Measurements from ENCODE around the gene PCSK6.
"Not testable (repeated sequence)": the region's sequence is repeated elsewhere in the genome, so short reads cannot be mapped to it uniquely, and the experiment has no call there.

PCSK6 gene

DNA sequence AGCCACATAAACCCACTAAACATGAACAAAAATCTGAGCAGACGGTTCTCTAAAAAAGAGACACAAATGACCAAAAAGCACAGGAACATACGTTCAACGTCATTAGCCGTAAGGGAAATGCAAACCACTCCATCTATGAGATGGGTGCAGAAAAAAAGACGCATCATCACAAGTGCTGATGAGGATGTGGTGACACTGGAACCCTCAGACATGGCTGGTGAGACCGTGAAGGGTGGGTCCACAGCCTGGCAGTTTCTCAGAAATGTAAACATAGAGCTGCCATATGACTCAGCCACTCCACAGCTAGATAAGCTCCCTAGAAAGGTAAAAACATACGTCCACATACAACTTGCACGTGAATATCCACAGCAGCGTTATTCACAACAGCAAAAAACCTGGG lies 23.3 kb downstream of the PCSK6 start:
- no peak for DNase-seq (ENCODE audit: low read depth, low spot score)
- H3K27ac ChIP-seq: no peak overlapping the region

DNA sequence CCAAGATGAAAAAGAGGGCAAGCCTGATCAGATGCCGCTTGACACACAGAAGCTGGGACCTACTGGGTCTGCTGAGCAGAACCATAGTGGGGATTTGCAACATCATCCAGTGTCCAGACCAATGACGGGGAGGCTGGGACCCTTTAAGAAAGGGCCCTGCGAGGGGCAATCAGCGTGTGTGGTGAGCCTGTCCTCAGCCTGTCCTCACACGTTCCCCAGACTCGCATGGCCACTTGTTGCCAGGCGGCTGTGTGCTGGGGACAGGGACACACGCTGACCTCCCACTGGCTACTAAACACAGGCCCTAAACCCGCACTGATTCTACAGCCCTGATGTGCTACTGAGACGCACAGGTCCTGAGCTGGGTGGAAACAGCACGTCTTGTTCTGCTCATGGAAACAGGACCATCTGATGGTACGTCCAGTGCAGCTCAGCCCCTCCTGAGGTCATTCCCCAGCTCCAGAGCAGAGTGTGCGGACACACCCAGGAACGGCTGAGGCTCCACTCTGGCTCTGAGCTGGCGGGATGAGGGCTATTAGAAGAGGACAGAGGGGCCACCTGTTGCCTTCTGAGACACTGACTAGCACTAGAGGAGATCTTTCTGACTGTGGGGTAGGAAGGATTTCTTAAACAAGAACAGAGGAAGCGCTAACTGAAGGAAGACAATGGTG lies 24.4 kb downstream of the PCSK6 start:
- DNase-seq (ENCODE audit: low read depth, low spot score): no peak
- no peak overlapping the region for H3K27ac ChIP-seq

DNA sequence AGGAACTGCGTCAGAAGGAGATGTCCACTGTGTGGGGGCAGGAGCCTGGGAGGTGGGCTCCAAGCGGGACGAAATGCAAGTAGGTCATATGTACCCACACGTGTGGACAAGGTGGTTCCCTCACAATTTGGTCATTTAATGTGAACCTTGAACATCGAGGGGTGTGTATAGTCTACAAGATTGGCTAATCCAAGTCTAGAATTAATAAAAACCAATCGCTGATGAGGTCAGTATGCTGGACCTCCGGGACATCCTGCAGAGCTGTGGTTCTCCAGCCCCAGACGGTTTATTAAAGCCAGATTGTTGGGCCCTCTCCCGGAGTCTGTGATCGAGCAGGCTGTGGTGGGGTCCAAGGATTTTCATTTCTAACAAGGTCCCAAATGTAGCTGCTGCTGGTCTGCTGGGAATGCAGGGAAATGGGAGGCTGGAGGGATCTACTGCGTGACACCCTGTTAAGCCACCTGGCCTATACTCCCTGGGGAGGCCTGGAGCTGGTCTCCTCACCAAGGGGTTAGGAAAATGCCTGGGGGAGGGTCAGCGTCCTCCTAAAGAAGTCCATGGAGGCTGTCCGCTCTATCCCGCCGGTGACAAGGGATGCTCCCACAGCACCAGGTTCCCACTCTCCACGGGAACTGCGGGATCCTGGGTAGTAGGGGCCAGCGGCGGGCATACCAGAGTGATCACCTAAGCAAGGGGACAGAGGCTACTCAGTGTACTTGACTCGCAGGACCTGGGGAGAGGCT lies 25.1 kb downstream of the PCSK6 start:
- no peak for DNase-seq (ENCODE audit: low read depth, low spot score)
- H3K27ac ChIP-seq: no peak overlapping the region

DNA sequence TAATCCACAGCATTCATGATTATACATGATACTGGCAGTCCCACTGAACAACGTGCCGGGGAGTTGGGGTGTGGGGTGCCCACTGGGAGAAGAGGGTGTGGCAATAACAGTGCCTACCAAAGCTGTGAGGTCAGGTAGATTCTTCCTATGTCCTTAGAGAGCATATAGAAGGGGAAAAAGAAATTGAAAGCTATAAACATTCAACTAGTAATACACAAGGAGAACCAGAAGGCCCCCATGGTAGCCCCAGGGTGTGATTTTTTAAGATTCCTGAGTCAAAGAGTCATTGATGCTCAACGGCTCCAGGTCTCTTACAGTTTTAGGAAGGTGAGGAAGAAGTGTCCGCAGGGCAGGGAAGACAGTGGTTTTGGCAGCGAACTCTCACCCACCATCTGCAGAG lies 25.8 kb downstream of the PCSK6 start:
- H3K27ac ChIP-seq; DNase-seq (ENCODE audit: low read depth, low spot score): not testable (repeated sequence)

DNA sequence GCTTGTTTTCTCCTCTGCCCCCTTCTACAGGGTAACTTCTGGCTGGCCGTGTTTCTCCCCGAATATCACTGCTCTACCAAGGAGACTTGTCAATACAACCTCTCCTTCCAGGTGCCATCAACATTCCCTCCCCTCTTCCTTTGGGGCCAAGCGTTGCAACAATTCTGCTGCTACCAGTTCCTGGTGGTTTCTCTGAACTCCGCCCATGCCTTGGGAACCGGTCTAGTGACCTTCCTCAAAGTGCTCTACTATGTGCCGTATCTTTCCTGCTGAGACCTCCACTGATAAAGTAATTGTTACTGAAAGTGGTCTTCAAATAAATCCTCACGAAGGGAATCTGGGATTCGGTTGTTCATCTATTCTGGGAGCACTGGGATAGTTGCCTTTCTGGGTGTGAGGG lies 26.2 kb downstream of the PCSK6 start:
- no peak for DNase-seq (ENCODE audit: low read depth, low spot score)
- no peak overlapping the region for H3K27ac ChIP-seq

DNA sequence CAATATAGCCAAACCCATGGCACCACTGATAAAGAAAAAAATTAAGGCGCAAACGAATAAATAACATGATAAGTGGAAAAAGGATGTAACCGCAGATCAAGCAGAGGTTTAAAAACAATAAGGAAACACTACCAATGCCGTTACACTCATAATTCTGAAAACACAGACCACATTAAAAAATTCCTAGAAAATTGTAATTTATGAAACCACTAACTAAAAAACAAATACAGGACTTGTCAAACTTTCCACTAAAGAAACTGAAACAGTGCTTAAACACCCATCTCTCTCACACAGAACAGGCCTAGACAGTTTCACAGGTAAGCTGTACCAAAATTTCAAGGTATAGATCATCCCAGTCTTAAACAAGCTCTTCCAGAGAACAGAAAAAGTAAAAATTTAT lies 28.4 kb downstream of the PCSK6 start:
- DNase-seq (ENCODE audit: low read depth, low spot score): no peak

DNA sequence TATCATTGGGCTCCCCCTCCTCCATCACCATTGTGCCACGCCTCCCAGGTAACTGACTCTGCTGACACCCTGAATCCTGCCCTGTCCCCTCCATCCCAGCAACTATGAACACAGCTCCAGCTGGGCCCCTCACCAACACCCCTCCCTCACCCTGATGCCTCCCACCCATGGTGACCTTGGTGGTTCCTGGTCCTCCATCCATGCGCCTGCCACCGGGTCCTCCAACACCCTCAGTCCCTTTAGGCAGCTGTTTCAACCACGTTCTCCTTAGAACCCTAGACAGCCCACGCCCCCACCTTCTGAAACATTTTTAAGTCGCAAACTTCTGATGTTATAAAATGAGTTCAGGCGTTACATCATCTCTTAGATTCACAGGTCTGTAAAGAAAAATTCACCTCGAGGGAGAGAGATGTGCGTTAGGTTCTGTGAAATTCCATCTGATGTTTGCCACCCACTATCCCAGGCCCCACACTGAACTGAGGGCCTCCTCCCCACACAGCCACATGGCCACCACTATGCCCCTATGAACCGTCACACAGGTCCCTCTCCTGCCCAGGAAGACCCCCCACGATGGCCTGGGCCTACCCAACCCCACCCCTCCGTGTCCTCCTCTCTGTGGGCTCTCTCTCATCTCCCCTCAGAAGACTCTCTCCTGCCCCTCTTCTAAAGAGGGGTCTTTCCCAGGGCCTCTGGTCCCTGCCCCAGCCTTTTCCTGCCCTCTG lies 29.8 kb downstream of the PCSK6 start:
- no peak overlapping the region for H3K27ac ChIP-seq
- no peak for DNase-seq (ENCODE audit: low read depth, low spot score)

More for the DNA sequence above, 28.4 kb downstream of the PCSK6 start:
- no peak overlapping the region for H3K27ac ChIP-seq

DNA sequence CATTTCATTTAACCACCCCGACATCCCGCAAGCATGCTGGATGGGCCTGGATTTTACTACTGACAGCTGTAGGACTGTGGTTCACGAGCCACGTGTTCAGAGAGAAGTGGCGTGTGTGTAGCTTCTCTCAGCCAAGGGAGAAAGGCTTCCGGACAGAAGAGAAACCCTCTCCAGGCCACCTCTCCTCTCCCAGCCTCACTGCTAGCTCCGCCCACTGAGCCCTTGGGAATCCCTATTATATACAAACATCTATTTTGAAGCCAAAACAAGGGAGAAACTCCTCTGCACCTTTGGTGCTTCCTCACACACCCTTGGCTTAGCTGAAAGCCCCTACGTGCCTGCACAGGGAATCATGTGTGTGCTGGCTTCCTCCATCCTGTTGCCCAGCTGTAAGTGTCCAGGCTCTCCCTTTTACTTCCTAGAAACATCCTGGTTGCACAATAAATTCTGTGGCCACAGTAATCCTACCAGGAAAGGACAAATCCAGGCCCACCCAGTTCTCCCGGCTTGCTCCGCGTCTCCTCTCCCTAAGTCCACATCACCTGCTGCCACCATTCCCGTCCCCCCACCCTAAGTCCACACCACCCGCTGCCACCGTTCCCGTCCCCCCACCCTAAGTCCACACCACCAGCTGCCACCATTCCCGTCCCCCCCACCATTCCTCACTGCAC lies 30.5 kb downstream of the PCSK6 start:
- no peak for DNase-seq (ENCODE audit: low read depth, low spot score)
- H3K27ac ChIP-seq: no peak overlapping the region

DNA sequence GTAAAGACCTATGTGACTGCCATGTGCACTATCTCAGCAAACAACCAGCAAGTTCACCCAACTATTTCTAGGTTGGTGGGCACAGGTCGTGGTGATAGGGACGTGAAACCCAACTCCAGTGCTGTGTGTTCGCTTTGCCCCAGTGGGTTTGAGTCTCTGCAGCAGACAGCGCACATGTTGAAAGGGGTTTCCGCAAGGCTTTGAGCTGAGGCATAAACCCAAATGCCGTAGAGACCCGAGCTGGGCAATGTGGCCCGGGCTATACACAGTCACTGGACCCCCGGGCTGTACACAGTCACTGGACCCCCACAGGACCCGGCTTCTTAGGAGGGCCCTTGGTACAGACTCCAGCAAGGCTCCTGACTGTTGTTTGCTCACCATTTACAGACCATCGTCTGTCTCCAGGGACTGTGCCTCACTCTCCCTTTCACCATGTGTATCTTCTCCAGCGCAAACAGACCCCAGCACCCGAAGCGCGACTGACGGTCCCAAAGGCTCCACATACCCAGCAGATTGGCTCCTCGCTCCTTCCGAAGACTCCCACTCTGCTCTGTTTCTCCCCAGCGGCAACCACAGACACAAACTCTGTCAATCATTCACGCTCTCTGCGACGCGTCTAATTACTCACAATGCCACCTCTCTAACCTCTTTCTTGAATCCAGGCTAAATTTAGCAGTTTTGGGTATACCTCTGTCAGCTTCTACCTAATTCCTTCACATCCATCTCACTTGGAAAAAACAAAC lies 31.2 kb downstream of the PCSK6 start:
- no peak for DNase-seq (ENCODE audit: low read depth, low spot score)
- H3K27ac ChIP-seq: no peak overlapping the region

DNA sequence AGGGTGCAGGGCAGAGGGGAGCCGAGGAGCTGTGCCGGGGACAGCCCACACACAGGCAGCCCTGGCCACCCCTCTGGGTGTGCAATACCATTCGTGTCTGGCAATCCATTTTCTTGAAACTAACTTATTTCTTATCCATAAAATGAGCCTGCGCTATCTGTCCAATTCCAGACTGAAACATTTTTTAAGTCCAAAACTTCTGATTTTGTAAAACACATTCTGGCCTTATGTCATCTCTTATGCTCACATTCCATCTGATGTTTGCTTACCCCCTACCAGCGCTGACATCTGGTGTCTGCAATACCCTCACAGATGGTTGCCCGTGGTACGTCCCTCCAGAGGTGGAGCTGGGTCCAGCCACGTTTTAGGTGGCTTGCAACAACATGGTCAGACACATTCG lies 31.8 kb downstream of the PCSK6 start:
- no peak overlapping the region for H3K27ac ChIP-seq
- no peak for DNase-seq (ENCODE audit: low read depth, low spot score)

DNA sequence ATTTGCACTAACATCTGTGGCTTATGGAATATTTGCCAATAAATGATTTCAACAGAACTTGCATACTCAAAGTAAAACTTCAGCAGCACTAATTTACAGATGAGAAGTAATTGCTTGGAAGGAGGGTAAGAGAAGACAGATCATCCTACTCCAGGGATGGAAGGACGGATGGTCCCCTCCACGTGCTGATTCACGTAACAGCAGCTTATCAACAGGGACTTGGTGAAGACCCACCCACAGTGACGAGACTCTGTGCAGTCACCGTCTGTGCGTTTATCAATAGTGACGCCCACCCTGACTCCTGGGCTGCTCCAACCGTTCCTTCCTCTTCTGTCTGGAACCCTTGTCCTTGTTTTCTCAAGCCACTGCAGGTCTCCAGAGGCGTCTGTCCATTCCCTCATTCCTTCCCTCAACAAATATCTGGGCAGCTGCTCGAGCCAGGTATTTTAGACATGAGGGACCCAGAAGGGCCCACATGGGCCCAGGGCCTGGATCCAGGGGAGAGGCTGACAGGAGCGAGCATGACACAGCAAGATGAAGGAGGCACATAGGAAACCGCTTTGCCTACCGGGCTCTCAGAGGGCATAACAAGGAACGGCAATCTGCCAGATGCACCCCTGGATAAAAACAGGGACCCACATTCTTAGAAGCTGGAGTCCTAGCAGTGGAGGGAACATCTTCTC lies 33.3 kb downstream of the PCSK6 start:
- no peak for DNase-seq (ENCODE audit: low read depth, low spot score)
- H3K27ac ChIP-seq: no peak overlapping the region

DNA sequence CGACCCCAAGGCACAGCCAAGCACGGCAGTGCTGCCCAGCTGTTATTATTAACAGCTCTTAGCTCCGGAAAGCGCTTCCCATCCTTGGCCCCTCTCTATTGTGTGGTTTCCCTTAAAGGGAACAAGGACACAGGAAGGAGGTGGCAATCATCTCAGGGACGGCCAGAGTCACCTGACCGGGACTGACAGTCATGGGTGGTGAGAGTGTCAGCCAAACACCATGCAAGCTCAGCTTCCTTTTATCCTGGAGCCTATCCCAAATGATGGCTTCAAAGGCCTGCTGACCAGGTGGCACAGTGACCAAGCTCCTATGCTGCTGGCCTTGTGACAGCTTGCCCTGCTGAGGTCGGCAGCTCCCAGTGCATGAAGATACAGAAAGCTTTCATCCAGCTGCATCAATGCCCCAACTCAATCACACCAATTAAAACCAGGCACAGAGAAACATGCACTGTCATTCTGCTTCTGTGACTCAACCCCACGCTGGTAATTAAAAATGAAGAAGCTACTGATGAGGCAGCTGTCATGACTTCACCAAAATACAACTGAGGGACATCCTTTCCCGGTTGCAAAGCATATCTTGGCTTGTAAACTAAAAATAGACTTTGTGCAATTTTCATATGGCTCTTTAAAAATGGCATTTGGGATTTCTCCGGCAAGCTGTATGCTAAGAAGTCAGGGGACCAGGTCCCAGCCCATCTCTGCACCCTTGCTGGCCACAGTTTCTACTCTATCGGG lies 34.0 kb downstream of the PCSK6 start:
- DNase-seq (ENCODE audit: low read depth, low spot score): no peak
- H3K27ac ChIP-seq: no peak overlapping the region

DNA sequence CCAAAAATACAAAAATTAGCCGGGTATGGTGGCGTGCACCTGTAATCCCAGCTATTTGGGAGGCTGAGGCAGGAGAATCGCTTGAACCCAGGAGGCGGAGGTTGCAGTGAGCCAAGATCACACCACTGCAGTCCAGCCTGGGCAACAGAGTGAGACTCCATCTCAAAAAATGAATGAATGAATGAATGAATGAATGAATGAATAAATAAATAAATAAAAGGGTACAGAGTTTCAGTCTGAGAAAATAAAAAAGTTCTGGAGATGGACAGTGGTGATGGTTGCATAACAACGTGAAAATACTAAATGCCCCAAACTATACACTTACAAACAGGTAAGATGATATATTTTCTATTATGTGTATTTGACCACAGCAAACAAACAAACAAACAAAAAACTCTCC lies 34.7 kb downstream of the PCSK6 start:
- not testable (repeated sequence) for DNase-seq (ENCODE audit: low read depth, low spot score); H3K27ac ChIP-seq

DNA sequence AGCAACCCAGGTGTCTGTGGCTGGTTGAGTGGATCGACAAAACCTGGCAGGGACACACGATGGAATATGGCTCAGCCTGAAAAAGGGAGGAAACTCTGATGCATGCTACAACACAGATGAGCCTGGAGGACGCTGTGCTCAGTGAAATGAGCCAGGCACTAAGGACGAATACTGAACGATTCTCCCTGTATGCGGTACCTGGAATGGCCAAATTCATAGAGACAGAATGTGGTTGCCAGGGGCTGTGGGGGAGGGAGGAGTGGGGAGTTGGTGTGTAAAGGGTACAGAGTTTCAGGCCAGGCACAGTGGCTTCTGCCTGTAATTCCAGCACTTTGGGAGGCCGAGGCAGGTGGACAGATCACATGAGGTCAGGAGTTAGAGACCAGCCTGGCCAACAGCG lies 35.1 kb downstream of the PCSK6 start:
- H3K27ac ChIP-seq: no peak overlapping the region
- DNase-seq (ENCODE audit: low read depth, low spot score): no peak

DNA sequence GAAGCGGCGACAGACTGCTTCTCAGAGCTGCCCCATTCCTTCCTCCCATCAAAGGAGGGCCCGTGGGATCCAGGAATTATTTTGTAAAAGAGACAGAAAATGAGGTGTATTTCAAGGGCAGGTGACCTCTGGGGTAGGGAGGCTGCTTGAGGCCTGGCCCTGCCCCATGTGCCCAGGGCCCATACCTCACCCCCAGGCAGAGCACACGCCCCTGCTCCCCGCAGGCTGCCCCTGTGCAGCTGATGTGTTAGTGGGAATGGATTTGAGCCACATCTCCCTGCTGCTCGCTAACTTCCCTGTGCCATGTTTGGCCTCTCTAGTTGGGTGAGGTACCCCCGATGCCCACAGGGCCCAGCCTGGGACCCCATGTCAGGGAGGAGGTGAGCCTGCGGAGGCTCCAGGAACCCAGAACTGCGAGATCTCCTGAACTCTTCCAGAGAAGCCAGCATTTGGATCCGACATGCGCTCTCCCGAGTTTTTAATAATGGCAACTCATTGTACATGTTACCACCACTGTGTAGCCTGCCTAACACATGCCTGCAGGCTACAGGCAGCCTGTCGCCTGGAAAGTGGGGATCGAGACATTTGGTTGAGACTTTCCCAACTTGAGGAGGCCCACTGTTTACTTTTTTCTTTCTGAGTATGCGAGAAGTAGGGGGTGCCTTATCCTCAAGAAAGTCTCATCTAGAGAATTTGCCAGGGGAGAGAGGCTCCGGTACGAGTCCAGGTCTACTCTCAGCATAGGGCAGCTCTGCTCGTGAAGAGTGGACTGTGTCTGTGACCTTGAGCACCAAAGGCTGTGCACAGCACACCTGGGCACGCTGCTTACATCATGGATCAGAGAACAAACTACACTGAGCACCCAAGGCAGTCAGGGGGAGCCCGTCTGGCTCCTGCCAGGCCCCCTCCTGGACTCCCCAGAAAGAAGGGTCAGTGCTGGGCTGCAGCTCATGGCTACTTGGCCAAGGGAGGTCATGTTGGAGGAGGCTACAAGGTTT lies 36.1 kb downstream of the PCSK6 start:
- no peak for DNase-seq (ENCODE audit: low read depth, low spot score)
- H3K27ac ChIP-seq: no peak overlapping the region

DNA sequence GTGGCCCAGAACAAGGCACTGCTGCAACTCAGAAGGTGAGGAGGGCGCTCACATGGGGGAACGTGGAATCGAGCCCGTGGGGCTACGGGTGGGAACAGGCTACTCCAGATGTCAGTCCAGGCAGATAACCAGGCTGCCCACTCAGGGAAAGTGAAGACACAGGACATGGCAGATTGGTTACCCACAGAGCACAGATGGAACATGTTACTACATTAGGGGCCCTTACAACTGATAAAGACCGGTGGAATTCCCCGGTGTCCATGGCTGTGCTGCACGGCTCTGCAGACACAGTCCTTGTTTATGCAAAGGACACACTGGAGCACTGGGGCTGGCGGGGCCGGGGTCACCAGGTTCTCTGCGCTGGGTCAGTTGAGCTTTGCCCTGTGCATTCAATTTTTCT lies 36.9 kb downstream of the PCSK6 start:
- no peak overlapping the region for H3K27ac ChIP-seq
- DNase-seq (ENCODE audit: low read depth, low spot score): no peak

DNA sequence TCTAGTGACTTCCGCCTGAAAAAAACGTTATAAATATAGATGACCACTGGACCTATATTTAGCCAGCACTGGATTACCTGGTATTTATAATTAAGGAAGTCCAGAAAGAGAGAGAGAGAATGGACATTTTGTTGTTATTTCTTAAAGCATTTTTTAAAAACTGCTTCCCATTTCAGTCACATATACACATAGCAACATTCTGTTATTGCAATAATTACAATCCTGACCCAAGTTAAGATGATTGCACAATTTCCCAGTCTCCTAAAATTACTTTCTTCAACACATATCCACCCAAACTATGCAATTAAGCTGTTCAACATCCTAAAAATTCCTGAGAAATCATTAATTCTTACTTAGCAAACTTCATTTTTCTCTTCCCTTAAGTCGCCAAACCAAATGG lies 37.7 kb downstream of the PCSK6 start:
- DNase-seq (ENCODE audit: low read depth, low spot score): no peak
- no peak overlapping the region for H3K27ac ChIP-seq

DNA sequence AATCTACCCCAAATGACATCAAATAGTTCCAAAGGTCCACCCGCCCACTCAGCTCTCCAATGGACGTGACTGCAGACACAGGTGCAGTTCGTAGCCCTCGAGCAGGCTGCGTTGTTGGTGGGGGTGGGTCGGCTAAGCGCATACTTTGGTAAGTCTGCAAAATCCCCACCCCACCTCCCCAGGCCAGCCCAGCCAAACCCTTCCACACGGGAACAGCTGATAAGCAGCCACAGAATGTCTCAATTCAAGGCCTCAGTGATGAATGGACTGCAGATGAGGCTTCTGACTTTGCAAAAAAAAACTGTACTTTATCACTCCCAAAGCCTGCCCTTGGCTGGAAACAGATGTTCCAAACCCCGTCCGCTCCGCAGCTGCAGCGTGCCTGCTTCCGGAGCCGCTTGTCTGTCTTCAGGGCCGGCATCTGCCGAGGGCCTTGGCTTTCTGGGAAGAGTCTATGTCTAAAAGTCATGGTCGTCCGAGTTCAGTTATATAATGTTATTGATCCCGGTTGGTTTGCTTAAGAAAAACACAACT lies 38.2 kb downstream of the PCSK6 start:
- no peak for DNase-seq (ENCODE audit: low read depth, low spot score)
- no peak overlapping the region for H3K27ac ChIP-seq
